ENCODE data around the gene DACH1. TPM values are rescaled to one million over a fixed set of nuclear protein-coding genes. Genes with fewer than 3 reads are reported as not detected.

The DACH1 gene
- total RNA-seq, 2 experiments from 2014 or later, result not detected

DNA sequence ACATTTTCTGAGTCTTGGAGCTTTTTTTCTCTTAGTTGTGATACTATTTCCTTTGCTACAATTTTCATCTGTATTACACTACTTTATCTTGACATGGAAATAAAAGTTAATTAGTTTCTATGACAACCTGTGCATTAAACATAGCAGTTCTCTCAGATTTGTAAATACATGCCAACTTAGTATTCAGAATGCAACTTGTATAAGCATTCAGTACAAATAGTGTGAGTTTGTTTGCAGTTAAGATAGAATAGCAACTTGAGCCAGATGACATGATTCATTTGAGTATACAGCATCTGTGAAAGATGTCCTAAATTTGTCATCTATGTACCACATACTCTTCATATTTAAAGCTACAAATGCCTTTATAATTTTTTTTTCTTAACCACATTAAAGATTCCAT, 98.1 kb downstream of the DACH1 start:
- Mint-ChIP-seq H3K4me3 (no peak overlapping the region), H3K27me3 (no peaks in the 10 kb centered on the region), H3K9me3 (no peaks in the 10 kb centered on the region), H3K27ac (no peak overlapping the region), H3K36me3 (no peaks in the 10 kb centered on the region), H3K4me1 (no peaks in the 10 kb centered on the region)
- DNase-seq (no peak), ATAC-seq (ENCODE audit: low read depth) (no peak)
- POLR2A ChIA-PET, result no interaction called here

DNA sequence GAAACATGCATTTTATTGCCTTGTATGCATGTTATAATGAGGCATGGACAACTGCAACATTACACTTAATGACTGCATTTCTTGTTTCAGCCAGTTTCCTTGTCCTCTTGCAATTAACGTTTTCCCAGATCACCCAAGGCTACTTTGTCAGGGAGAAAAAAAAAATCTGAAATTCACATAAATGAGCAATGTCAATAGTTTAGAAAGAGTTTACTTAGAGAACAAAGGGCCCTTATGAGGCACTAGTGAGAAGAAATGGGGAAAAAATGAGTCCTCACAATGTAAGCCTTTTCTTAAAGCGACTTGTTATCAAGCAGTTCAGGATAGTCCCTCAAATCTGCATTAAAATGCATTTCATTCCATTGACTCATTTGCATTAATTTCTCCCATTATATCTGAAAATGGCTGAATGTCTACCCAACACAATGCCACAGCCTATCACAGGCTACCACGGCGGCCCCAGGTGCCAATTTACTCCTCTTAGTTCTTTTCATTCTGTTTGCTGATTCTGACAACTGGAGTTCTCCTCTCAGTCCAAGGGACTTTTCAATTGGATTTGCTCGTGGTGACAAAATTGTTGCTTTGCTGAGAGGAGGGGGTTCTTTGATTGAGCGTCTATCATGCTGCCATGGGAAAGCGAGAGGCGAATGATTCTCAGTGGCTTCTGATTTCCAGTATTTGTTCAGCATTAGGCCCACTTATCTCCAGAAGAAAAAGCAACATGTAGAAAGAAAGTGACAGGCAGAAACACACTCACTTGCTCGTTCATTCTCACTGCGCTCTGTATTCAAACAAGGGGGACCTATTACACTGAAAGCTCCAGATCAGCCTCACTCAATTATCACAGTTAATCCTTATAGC, 107.1 kb downstream of the DACH1 start:
- POLR2A ChIA-PET, result no interaction called here
- ATAC-seq (ENCODE audit: low read depth) (no peak), DNase-seq (no peak)
- Mint-ChIP-seq H3K9me3 (no peaks in the 10 kb centered on the region), H3K27ac (no peak overlapping the region), H3K36me3 (no peaks in the 10 kb centered on the region), H3K27me3 (no peaks in the 10 kb centered on the region), H3K4me3 (no peak overlapping the region), H3K4me1 (no peaks in the 10 kb centered on the region)

GRCh38 chr13:71758828-71759227, 108.2 kb downstream of the DACH1 start:
- Mint-ChIP-seq H3K36me3 (no peaks in the 10 kb centered on the region), H3K9me3 (no peaks in the 10 kb centered on the region), H3K27me3 (no peaks in the 10 kb centered on the region), H3K4me3 (no peak overlapping the region), H3K27ac (no peak overlapping the region), H3K4me1 (no peaks in the 10 kb centered on the region)
- DNase-seq (no peak), ATAC-seq (ENCODE audit: low read depth) (no peak)
- POLR2A ChIA-PET, result no interaction called here

DNA sequence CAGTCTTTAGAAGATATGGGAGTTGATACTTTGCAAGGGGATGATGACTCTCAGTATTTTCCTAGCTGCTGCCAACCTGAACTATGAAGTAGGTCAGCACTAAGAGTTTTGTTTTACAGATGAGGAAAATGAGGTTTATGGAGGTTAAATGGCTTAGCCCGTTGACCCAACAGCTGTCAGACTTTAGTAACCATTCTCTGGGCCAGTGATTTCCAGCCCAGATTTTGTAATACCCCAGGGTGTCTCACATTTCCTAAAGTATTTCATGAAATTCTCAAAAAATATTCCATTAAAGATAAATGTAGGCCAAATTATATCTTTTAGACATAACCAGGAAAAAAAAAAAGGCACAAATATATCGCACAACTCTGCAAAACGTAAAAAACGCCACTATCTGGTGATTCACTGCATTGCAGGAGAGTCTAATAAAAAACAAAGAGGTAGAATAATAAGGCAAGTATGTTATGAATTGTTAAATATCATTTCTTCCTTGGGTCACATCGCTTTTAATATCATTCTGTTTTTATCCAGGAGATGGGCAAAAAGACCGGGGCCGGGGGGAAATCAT, 112.5 kb downstream of the DACH1 start:
- ATAC-seq (ENCODE audit: low read depth) (no peak), DNase-seq (no peak)
- Mint-ChIP-seq H3K36me3 (no peaks in the 10 kb centered on the region), H3K9me3 (no peaks in the 10 kb centered on the region), H3K27ac (no peak overlapping the region), H3K27me3 (peaks cover 2% of the 10 kb centered on the region), H3K4me1 (no peaks in the 10 kb centered on the region), H3K4me3 (no peak overlapping the region)
- POLR2A ChIA-PET, result no interaction called here

GRCh38 chr13:71752775-71753513, 114.1 kb downstream of the DACH1 start:
- Mint-ChIP-seq H3K4me1 (no peaks in the 10 kb centered on the region), H3K27ac (no peak overlapping the region), H3K9me3 (no peaks in the 10 kb centered on the region), H3K4me3 (no peak overlapping the region), H3K27me3 (peaks cover 2% of the 10 kb centered on the region), H3K36me3 (no peaks in the 10 kb centered on the region)
- POLR2A ChIA-PET, result no interaction called here
- ATAC-seq (ENCODE audit: low read depth) (no peak), DNase-seq (no peak)

DNA sequence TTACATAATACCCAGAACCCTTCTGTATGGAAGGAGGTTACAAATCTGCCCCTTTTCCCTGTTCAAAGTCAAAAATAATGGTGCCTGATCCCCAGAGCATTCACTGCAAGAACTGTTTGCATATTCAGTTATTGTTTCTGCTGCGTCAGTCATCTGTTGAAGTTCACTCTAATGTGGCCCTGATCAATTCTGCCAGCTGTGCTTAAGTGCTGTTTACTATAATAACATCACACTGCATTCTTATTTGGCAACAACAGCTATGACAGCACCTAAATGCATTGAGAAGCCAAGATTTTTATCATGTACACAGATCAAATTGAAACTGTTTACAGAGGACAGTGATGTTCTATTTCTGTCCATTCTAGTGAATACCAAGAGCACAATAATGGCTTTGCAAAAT, 115.9 kb downstream of the DACH1 start:
- peaks cover 2% of the 10 kb centered on the region for H3K27me3 Mint-ChIP-seq

GRCh38 chr13:71730267-71730666, 136.7 kb downstream of the DACH1 start:
- Mint-ChIP-seq H3K27ac (no peak overlapping the region), H3K4me1 (no peaks in the 10 kb centered on the region), H3K27me3 (no peaks in the 10 kb centered on the region), H3K4me3 (no peak overlapping the region), H3K36me3 (no peaks in the 10 kb centered on the region), H3K9me3 (no peaks in the 10 kb centered on the region)
- ATAC-seq (ENCODE audit: low read depth), result no peak
- POLR2A ChIA-PET, result no interaction called here
- no peak for DNase-seq

More for the DNA sequence above, 115.9 kb downstream of the DACH1 start:
- H3K4me3 Mint-ChIP-seq, result no peak overlapping the region
- H3K9me3 Mint-ChIP-seq, result no peaks in the 10 kb centered on the region
- H3K4me1 Mint-ChIP-seq, result no peaks in the 10 kb centered on the region
- H3K27ac Mint-ChIP-seq, result no peak overlapping the region
- no peak for ATAC-seq (ENCODE audit: low read depth)
- H3K36me3 Mint-ChIP-seq, result no peaks in the 10 kb centered on the region
- DNase-seq, result no peak
- POLR2A ChIA-PET, result no interaction called here

GRCh38 chr13:71729441-71729840, 137.6 kb downstream of the DACH1 start:
- no peak for ATAC-seq (ENCODE audit: low read depth)
- no peak for DNase-seq
- Mint-ChIP-seq H3K36me3 (no peaks in the 10 kb centered on the region), H3K4me1 (no peaks in the 10 kb centered on the region), H3K27me3 (no peaks in the 10 kb centered on the region), H3K27ac (no peak overlapping the region), H3K9me3 (no peaks in the 10 kb centered on the region), H3K4me3 (no peak overlapping the region)
- POLR2A ChIA-PET, result no interaction called here

DNA sequence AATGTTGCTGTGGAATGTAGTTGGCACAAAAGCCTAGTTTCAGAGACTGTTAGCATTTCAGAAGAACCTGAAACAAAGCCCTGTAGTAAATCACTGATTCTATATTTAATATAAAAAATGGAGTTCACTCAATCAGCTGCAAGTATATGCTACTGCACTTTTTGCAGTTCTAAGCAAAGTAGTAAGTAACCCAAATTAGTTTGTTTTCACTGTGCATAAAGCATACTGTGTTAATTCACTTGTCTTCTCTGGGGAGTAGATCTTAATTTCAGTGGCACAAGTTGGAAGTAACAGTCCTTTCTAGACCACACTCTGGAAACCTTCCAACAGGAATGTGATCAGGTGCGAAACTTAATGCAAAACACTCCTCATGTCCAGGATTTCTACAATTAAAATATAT, 139.3 kb downstream of the DACH1 start:
- Mint-ChIP-seq H3K4me1 (no peaks in the 10 kb centered on the region), H3K36me3 (no peaks in the 10 kb centered on the region), H3K27me3 (no peaks in the 10 kb centered on the region), H3K9me3 (no peaks in the 10 kb centered on the region), H3K4me3 (no peak overlapping the region), H3K27ac (no peak overlapping the region)
- POLR2A ChIA-PET, result no interaction called here
- no peak for DNase-seq
- no peak for ATAC-seq (ENCODE audit: low read depth)

DNA sequence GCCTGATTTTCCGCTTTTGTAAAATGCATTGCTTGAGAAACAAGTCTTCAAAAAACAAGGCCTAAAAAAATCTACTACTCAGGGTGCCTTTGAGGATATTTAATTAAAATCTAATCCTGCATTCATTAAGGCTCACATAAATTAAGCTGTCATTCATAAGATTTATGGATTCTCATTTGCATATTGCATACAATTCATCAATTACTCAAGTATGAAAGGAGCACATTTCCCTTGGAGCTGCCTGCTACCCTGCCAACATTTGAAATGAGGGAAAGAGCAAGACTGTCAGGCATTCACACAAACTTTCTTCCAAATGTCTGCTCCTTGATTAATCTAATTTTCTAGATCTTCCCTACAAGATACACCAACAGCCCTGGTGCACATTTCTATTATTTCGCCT, 140.0 kb downstream of the DACH1 start:
- no peaks in the 10 kb centered on the region for H3K27me3 Mint-ChIP-seq
- no peak overlapping the region for H3K4me3 Mint-ChIP-seq
- POLR2A ChIA-PET, result no interaction called here
- H3K4me1 Mint-ChIP-seq, result no peaks in the 10 kb centered on the region
- DNase-seq, result no peak
- no peak overlapping the region for H3K27ac Mint-ChIP-seq
- no peaks in the 10 kb centered on the region for H3K9me3 Mint-ChIP-seq
- no peaks in the 10 kb centered on the region for H3K36me3 Mint-ChIP-seq
- ATAC-seq (ENCODE audit: low read depth), result no peak

GRCh38 chr13:71722206-71722605, 144.8 kb downstream of the DACH1 start:
- no peak overlapping the region for H3K4me3 Mint-ChIP-seq
- no peaks in the 10 kb centered on the region for H3K36me3 Mint-ChIP-seq
- no peak for DNase-seq
- H3K4me1 Mint-ChIP-seq, result no peaks in the 10 kb centered on the region
- H3K27ac Mint-ChIP-seq, result no peak overlapping the region
- no peaks in the 10 kb centered on the region for H3K9me3 Mint-ChIP-seq
- no peak for ATAC-seq (ENCODE audit: low read depth)
- POLR2A ChIA-PET, result no interaction called here
- no peaks in the 10 kb centered on the region for H3K27me3 Mint-ChIP-seq

DNA sequence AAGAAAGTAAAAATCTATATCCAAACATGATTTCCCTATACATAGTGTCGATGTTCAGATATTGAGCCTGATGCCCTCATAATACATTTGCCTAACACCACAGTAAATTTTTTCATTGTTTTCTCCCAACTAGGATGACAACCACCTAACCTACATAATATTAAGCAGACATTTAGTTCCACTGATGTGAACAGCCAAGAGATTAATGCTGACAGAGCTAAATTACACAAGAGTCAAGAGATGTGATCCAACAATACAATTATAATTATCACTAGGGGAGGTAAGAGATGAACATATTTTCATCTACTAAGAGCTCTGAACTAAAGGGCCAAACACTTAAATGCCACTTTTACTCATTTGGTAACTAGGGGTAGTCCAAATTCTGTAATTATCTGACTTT, 145.9 kb downstream of the DACH1 start:
- Mint-ChIP-seq H3K4me1 (no peaks in the 10 kb centered on the region), H3K9me3 (no peaks in the 10 kb centered on the region), H3K36me3 (no peaks in the 10 kb centered on the region), H3K27ac (no peak overlapping the region), H3K27me3 (no peaks in the 10 kb centered on the region), H3K4me3 (no peak overlapping the region)
- POLR2A ChIA-PET, result no interaction called here
- ATAC-seq (ENCODE audit: low read depth) (no peak), DNase-seq (no peak)

DNA sequence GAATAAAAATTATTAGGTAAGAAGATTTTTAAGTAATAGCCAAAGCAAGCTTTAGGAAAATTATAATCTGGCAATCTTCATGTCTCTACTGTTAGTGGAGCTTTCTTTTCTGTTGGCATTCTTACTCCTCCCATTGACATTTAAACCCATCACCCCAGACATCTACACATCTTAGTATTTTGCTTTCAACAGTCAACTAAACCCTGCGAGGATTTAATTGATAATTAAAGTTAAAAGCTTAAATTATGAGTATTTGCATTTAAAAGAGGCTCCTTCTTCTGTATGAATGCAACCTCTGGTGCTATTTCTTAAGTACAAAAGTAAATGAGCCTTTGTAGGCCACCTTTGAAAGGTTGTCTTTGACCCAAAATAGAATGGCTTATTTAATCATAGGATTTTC, 148.1 kb downstream of the DACH1 start:
- Mint-ChIP-seq H3K4me3 (no peak overlapping the region), H3K27me3 (no peaks in the 10 kb centered on the region), H3K9me3 (no peaks in the 10 kb centered on the region), H3K4me1 (no peaks in the 10 kb centered on the region), H3K27ac (no peak overlapping the region), H3K36me3 (no peaks in the 10 kb centered on the region)
- ATAC-seq (ENCODE audit: low read depth), result no peak
- DNase-seq, result no peak
- POLR2A ChIA-PET, result no interaction called here

- H3K9me3 Mint-ChIP-seq, result no peaks in the 10 kb centered on the region
- no peak overlapping the region for H3K27ac Mint-ChIP-seq
Measured at GRCh38 chr13:71714802-71715375, 152.1 kb downstream of the DACH1 start.

More at GRCh38 chr13:71714802-71715375, 152.1 kb downstream of the DACH1 start:
- H3K4me1 Mint-ChIP-seq, result no peaks in the 10 kb centered on the region
- ATAC-seq (ENCODE audit: low read depth) (no peak), DNase-seq (no peak)
- POLR2A ChIA-PET, result no interaction called here
- H3K36me3 Mint-ChIP-seq, result no peaks in the 10 kb centered on the region
- no peaks in the 10 kb centered on the region for H3K27me3 Mint-ChIP-seq
- H3K4me3 Mint-ChIP-seq, result no peak overlapping the region
